HG03280 (cell line): ENCODE measurements around the gene PIKFYVE.
A peak's percentile ranks its signal among the peaks of the same experiment; 100 is the strongest.
"Not testable (repeated sequence)": the region's sequence is repeated elsewhere in the genome, so short reads cannot be mapped to it uniquely, and the experiment has no call there.

ENCODE experiments used
- ATAC-seq: cut with Tn5 transposase; IDR thresholded peaks from one replicate; pipeline ENCODE4 v1.9.1; 2021; ENCODE audit warnings: mild to moderate bottlenecking, moderate library complexity; ENCODE audit not compliant: unreplicated experiment

The PIKFYVE gene

DNA sequence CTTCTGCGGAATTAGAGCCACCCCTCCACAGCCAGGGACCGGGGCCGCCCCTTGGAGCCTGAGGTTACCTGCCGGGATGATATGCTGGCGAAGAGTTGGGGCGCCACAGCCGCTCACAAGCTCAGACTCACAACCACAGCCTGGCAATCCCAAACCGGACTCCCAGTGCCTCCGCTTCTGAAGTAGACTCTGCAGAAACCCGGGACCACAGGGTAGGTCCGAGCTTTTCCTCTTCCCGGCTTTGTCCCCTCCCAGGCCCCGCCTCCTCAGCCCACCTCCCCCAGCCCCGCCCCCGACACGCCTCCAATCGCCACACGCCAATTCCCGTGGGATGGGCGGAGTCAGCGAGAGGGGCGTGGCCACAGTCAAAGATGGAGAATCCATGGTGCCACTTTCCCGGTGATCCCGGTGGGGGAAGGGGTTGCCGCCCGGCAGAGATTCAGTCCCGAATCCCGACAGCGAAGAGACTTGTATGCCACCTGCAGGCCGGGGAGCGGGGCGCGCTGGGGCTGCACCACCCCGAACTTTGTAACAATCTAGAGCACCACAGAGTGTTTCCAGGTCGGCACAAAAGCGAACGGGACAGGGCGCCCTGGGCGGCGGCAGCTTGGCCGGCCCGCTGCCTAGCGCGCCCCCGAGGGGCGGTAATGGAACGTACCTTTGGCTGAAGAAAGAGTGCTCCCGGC, 11.0 kb upstream of the PIKFYVE start, which contains the start of gene IDH1:
Gene IDH1 (minus strand): TSS at position 201 of the 686 bp plus-strand sequence. CDS start 3,520 bp downstream, outside the sequence.
- peak; percentile 63 for ATAC-seq

DNA sequence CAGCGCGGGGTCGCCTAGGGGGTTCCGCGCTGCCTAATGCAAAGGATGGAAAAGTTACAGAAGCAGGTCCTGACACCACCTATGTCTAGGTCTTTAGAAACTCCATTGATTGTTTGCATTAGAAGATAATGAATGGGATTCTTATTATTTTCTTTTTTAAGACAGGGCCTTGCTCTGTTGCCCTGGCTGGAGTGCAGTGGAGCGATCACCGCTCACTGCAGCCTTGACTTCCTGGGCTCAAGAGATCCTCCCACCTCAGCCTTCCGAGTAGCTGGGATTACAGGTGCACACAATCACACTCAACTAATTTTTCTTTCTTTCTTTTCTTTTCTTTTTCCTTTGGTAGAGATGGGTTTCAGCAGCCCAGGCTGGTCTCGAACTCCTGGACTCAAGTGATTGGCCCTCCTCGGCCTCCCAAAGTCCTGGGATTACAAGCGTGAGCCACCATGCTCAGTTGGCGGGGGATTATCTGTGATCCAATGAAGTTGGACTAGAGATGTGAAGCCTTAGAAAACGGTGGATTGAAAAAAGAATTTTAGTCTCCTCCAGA, 10.4 kb upstream of the PIKFYVE start:
- ATAC-seq = peak; percentile 1

DNA sequence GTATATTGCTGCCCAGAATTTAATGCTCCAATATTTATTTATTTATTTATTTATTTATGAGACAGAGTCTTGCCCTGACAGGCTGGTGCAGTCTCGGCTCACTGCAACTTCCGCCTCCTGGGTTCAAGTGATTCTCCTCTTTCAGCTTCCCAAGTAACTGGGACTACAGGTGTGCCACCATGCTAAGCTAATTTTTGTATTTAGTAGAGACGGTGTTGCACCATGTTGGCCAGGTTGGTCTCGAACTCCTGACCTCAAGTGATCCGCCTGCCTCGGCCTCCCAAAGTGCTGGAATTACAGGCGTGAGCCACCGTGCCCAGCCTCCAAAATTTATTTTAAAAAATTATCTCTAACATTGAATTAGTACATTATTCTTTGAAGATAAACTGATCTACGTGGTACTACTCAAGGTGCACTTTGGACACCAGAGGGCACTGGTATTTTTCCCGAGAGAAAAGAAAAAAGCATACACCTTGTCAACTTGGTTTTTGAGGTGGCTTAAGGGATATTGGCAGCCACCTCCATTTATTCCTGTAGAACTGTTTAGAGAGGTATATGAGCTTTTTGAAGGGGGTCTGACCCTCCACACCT, 9.8 kb upstream of the PIKFYVE start:
- no peak for ATAC-seq

DNA sequence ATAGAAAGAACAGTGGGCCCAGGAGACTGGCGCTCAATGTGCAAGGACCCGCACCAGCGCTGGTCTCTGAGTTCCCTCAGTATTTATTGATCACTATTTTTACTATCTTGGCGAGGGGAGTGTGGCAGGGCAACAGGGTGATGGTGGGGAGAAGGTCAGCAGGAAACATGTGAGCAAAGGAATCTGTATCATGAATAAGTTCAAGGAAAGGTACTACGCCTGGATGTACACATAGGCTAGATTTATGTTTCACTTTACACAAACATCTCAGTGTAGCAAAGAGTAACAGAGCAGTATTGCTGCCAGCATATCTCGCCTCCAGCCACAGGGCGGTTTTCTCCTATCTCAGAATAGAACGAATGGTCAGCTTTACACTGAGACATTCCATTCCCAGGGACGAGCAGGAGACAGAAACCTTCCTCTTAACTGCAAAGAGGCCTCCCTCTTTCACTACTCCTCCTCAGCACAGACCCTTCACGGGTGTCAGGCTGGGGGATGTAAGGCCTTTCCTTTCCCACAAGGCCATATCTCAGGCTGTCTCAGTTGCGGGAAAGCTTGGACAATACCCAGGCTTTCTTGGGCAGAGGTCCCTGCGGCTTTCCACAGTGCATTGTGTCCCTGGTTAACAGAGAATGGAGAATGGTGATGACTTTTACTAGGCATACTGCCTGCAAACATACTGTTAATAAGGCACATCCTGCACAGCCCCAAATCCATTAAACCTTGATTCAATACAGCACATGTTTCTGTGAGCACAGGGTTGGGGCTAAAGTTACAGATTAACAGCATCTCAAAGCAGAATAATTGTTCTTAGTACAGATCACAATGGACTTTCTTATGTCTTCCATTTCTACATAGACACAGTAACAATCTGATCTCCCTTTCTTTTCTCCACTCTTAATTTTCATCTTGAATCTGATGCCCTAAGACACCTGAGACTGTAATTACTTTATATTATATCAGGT, 8.9 kb upstream of the PIKFYVE start:
- ATAC-seq = not testable (repeated sequence)

DNA sequence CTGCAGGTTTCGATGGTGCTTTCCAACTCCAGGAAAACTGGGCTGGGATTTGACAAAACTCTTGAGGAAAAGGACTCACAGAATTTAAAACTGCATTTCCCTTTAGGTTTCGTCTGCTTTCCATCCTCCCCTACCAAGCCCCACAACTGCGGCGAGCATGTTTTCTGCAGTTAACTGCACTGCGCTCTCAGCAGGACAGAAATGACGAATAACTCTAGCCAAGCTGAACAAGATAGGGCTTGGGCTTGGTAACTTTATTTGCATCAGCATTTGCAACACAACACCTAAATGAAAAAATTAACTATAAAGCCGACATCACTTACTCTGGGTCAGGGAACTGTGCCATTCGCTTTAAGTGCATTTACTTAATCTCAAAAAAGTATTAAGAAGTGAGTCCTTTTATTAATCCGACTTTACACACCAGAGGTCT, 669 bp upstream of the PIKFYVE start:
- peak; percentile 50 for ATAC-seq

DNA sequence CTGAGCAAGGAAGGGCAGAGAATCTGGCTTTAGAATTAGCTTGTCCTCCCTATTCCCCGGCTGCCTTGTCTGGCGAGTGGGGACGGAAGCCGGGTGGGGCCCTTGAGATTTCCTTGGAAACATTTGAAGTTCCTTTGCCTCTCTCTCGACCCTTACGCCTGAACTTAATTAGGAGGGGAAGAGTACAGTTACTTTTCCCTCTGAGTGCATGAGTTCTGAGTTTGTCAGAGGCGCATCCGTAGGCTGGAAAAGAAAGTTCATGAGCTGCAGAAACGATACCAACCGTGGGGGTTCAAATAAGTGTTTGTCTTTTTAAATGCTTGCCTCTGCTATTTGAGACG, 468 bp downstream of the PIKFYVE start:
- ATAC-seq = peak; percentile 8

DNA sequence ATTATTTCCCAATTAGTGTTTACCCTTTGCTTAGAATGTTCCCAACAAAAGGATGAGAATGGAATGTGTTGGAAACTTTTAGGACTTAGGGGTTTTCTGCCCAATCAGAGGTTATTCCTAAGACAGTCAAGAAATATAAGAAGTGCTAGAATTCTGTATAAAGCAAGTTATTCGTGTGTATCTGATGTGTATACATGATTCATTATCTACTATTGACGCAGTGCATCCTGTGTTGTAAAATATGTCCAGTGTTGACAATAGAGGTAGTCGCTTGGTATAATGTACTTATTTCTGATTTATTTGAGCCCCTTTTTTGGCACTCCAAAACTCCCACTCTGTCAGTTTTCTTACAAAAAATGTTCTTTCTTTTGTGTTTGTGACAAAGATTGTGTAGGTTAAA, 881 bp downstream of the PIKFYVE start:
- no peak for ATAC-seq

DNA sequence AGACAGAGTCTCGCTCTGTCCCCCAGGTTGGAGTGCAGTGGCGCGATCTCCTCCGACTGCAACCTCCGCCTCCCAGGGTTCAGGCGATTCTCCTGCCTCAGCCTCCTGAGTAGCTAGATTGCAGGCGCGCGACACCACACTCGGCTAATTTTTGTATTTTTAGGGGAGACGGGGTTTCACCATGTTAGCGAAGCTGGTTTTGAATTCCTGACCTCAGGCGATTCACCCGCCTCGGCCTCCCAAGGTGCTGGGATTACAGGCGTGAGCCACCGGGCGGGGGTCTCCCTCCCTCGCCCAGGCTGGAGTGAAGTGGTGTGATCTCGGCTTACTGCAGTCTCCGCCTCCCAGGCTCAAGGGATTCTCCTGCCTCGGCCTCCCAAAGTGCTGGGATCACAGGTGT, 1.5 kb downstream of the PIKFYVE start:
- not testable (repeated sequence) for ATAC-seq

DNA sequence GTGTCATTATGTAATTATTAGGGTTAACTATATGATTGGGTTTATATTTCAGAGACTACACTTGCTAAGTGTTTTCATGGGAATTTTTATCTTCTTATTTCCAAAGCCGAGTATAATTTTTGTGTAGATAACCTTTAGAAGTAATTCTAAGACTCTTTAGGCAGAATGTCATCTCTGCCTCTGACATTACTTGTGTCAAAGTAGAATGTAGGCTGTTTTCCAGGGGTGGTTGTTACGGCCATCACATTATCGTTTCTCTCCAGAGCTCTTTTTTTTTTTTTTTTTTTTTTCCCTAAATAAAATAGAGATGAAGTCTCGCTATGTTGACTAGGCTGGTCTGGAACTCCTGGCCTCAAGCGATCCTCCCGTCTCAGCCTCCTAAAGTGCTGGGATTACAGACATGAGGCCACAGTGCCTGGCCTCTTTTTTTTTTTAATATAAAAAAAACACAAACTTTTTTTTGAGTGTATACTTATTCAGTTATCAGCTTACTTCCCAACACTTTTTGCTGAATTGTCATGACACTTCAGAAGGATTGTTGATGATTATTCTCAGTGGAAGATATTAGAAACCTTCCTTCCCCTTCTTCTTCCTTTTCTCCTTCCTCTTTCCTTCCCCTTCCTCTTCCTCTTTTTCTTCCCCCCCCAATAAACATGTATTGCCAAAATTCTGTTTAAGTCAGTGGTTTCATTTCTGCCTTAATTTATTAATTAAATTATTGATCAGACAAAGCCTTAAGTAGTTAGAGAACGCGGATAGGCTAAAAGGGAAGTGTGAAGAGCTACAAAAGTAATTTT, 2.3 kb downstream of the PIKFYVE start:
- ATAC-seq = no peak

DNA sequence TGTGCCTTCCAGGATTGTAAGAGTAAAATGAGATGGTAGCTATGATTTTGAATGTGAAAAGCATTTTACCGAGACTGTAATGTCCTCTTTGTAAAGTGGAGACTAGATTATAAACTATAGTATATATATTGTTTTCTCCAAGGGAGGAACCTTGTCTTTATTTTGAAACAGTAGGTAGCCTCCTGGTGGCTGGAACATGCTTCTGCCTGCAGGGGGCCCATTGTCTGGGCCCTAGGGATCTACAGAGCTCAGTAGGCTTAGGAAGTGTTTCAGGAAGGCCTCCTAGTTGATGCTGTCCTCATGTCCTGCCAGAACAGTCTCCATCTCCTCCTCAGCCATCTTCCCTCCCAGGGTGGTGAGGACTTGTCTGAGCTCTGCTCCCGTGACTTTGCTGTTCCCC, 3.0 kb downstream of the PIKFYVE start:
- no peak for ATAC-seq

DNA sequence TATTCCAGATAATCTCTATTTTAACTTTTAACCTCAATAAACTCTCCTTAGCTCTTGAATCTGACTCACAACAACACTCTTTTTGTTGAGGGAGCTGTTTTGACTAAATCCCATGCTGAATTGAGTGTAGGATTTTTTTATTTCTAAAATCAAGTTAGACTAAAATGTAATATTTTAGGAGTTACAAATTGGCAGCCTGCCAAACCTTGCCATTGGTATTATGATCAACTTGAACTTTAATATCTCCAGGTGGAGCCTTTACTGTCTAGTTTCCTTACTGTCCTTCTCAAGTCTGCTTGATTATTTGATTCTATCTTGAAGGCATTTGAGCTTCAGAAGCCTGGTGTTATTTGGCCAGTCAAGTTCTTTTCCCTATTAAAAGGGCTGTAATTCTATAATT, 8.7 kb downstream of the PIKFYVE start:
- ATAC-seq = no peak

DNA sequence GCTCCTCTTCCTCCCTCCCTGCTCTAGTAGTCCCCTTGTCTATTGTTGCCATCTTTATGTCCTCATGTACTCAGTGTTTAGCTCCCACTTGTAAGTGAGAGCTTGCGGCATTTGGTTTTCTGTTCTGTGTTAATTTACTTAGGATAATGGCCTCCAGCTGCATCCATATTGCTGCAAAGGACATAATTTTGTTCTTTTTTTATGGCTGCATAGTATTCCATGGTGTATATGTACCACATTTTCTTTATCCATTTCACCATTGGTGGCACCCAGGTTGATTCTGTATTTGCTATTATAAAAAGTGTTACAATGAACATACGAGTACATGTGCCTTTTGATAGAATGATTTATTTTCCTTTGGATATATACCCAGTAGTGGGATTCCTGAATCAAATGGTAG, 12.5 kb downstream of the PIKFYVE start:
- no peak for ATAC-seq

DNA sequence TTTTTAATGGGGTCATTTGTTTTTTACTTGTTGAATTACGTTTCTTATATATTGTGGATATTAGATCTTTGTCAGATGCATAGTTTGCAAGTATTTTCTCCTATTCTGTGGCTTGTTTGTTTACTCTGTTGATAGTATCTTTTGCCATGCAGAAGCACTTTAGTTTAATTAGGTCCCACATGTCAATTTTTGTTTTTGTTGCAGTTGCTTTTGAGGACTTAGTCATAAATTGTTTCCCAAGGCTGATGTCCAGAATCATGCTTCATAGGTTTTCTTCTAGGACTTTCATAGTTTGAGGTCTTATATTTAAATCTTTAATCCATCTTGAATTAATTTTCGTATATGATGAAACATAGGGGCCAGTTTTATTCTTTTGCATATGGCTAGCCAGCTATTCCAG, 13.2 kb downstream of the PIKFYVE start:
- no peak for ATAC-seq

DNA sequence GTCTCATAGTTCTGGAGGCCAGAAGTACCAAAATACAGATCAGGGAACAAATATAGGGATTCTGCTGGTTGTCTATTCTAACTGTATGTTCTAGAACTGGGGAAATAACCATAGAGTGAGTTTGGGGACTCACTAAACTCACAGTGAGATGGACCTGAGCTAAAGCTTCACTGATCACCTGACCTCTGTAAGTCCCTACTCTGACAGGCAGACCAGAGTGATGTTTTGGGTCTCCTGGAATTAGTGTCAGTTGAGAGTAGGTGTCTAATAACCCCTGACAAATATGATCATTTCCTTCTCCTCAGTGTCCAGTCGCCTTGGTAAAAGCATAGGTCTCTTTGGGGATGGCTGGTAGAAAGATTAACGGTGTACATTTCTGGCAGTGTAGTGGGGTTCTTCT, 14.2 kb downstream of the PIKFYVE start:
- no peak for ATAC-seq

DNA sequence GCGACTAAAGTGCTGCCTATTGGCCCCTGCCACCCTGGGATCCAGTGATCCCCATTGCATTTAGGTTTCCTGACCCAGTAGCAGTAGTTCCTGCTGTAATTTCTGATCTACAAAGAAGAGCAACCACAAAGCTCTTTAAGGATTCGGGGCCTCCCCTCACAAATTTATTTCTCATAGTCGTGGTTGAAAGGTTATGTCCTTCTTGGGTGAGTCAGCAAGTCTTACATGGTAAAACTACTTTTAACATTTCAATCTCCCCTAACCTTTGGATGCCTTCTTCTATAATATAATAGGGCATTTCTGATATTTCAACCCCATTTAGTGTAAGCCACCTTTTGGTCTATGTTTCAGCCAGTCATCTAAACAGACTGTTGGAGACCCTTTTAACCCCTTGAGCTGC, 14.9 kb downstream of the PIKFYVE start:
- ATAC-seq = no peak

DNA sequence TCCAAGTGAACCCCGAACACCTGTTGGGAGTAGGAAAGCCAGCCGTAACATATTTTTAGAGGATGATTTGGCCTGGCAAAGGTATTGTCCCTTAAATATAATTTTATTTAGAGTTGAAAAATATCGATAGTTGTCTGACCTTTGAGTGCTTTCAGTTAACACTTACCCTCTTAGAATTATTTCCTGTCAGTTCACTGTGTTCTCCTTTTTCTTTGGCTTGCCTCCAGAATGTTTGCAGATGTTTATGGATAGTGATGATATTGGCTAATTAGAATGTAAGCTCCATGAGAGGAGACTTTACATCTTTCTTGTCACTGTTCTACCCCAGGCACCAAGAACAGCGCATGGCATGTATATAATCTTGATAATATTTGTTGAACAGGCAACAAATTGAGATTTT, 19.8 kb downstream of the PIKFYVE start:
- ATAC-seq = no peak

DNA sequence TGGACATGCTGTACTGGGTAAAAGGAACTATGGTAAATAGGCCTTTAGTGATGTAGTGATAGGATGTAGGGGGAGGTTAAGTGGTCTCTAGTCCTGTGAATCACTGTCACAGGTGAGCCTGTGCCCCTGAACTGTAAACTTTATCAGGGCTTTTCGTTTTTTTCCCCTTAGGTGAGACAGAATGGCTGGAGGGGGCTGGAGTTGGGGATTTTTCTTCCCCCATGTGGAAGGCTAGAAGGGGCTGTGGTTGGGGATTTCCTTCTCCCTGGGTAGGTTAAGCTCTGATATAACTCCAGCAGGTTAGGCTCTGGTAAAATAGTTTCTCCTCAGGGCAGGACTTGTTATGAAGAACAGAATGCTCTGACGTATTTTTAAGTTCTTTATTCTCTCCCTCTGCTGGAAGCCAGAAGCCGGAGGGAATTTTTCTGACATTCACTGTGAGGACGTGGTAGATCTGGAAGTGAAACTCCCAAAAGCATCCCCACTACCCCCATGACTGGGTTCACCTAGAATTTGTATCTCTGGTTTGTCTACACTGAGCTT, 28.5 kb downstream of the PIKFYVE start:
- ATAC-seq = peak; percentile 41

DNA sequence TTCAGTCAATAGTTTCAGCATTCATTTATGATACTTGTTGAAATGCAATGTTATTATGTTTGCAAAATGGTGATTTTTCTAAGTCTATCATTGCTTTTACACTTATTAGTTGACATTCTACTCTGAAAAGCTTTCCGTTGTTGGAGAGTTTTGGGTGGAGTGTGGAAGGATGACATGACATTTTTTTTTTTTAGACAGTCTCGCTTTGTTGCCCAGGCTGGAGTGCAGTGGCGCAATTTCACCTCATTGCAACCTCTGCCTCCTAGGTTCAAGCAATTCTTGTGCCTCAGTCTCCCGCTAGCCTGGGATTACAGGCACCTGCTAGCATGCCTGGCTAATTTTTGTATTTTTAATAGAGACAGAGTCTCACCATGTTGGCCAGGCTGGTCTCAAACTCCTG, 29.8 kb downstream of the PIKFYVE start:
- no peak for ATAC-seq

DNA sequence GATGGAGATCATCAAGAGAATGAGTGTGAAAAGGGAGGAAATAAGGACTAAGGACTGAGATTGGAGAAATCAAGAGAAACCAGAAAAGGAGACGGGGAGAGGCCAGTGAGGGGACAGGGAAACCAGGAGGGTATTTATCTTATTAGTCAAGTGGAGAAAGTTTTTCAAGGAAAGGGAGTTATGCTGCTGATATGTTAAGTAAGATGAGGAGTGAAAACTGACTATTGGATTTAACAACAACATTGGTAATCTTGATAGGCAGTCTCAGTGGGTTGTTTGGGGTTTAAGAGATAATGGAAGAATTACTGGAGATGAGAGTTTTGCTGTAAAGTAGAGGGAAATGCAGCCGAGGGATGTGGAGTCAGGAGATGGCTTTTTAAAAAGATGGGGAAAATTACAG, 30.6 kb downstream of the PIKFYVE start:
- no peak for ATAC-seq

DNA sequence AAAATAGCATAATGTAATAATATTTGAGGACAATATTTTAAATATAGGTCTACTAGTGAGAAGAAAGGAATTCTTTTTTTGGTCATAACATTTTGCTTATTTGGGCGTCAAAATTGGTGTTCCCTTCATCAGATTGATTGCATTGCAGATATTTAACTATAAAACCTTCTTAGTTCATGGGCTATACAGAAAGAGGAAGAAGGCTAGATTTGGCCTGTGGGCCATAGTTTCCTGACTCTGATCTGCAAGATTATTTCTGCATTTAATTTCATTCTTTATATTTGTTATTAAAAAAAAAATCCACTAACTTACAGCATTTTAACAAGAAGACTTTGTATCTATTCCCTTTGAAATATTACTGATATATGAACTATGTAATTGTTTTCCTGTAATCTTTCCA, 31.9 kb downstream of the PIKFYVE start:
- ATAC-seq = no peak
